Liver (tissue), 9 donors: ENCODE measurements around the gene FAT4. TPM values are rescaled to one million over a fixed set of nuclear protein-coding genes. Genes with fewer than 3 reads are reported as not detected.
A peak's percentile ranks its signal among the peaks of the same experiment; 100 is the strongest.

Experiments
- DNase-seq: peaks from one replicate; pipeline ENCODE4 v3.0.0-alpha.2; 2017; ENCODE audit warnings: low spot score
- H3K27ac ChIP-seq, 2 donors: one replicate each; pipeline ENCODE4 v1.7.0; 2013; ENCODE audit warnings: inconsistent platforms in 2 of 2, low read length in 2 of 2, control low read depth in 1 of 2, low read depth in 1 of 2, mild to moderate bottlenecking in 1 of 2
- H3K27me3 ChIP-seq, 4 donors: one replicate each; pipeline versions ENCODE4 v1.6.1 to v1.7.0; 2013; ENCODE audit warnings: low read length in 3 of 4, inconsistent platforms in 1 of 4, mild to moderate bottlenecking in 1 of 4, moderate library complexity in 1 of 4; ENCODE audit not compliant: control insufficient read depth in 4 of 4, insufficient read depth in 4 of 4
- H3K36me3 ChIP-seq, 4 donors: one replicate each; pipeline versions ENCODE4 v1.6.1 to v1.7.0; 2013; ENCODE audit warnings: low read length in 3 of 4, mild to moderate bottlenecking in 3 of 4, low read depth in 1 of 4, moderate library complexity in 1 of 4; ENCODE audit not compliant: control insufficient read depth in 4 of 4, insufficient read depth in 3 of 4
- H3K4me1 ChIP-seq, 4 donors: one replicate each; pipeline versions ENCODE4 v1.6.1 to v1.7.0; 2013; ENCODE audit warnings: low read length in 3 of 4, mild to moderate bottlenecking in 3 of 4, moderate library complexity in 1 of 4; ENCODE audit not compliant: control insufficient read depth in 4 of 4, insufficient read depth in 4 of 4
- H3K4me3 ChIP-seq, 3 donors: one replicate each; pipeline versions ENCODE4 v1.6.1 to v1.7.0; 2013; ENCODE audit warnings: low read length in 3 of 3, control low read depth in 1 of 3, low read depth in 1 of 3, mild to moderate bottlenecking in 1 of 3
- H3K9ac ChIP-seq, 2 donors: one replicate each; pipeline ENCODE4 v1.7.0; 2013; ENCODE audit warnings: low read length in 2 of 2, mild to moderate bottlenecking in 2 of 2, moderate library complexity in 2 of 2, control low read depth in 1 of 2, low read depth in 1 of 2
- H3K9me3 ChIP-seq, 4 donors: one replicate each; pipeline versions ENCODE4 v1.6.1 to v1.7.0; 2013; ENCODE audit warnings: low read length in 3 of 4; ENCODE audit not compliant: control insufficient read depth in 4 of 4
- EGR1 ChIP-seq, 2 donors: IDR thresholded peaks; 2 replicates each; pipeline ENCODE4 v1.6.1; 2016 to 2018; ENCODE audit warnings: antibody characterized with exemption in 2 of 2, low read depth in 2 of 2
- FOXA1 ChIP-seq: IDR thresholded peaks from 2 replicates; pipeline ENCODE4 v1.6.1; 2016; ENCODE audit warnings: antibody characterized with exemption
- FOXA2 ChIP-seq: IDR thresholded peaks from 2 replicates; pipeline ENCODE4 v1.6.1; 2016; ENCODE audit warnings: antibody characterized with exemption
- GABPA ChIP-seq, 2 donors: IDR thresholded peaks in 1 of 2; conservative IDR thresholded peaks in 1 of 2; 2 replicates each; pipeline ENCODE4 v1.6.1; 2016; ENCODE audit warnings: antibody characterized with exemption in 2 of 2, mild to moderate bottlenecking in 1 of 2, moderate library complexity in 1 of 2
- HNF4A ChIP-seq, 2 donors: conservative IDR thresholded peaks; 2 replicates each; pipeline ENCODE4 v1.6.1; 2016; ENCODE audit warnings: antibody characterized with exemption in 2 of 2, mild to moderate bottlenecking in 2 of 2
- HNF4G ChIP-seq: IDR thresholded peaks from 2 replicates; pipeline ENCODE4 v1.6.1; 2016; ENCODE audit warnings: antibody characterized with exemption
- NR2F2 ChIP-seq: IDR thresholded peaks from 2 replicates; pipeline ENCODE4 v1.6.1; 2016; ENCODE audit warnings: antibody characterized with exemption
- RAD21 ChIP-seq, 2 donors: IDR thresholded peaks; 2 replicates each; pipeline ENCODE4 v1.6.1; 2016; ENCODE audit warnings: antibody characterized with exemption in 2 of 2, mild to moderate bottlenecking in 2 of 2
- RXRA ChIP-seq, 2 donors: IDR thresholded peaks; 2 replicates each; pipeline ENCODE4 v1.6.1; 2017 to 2018; ENCODE audit warnings: antibody characterized with exemption in 2 of 2, mild to moderate bottlenecking in 1 of 2
- SP1 ChIP-seq: IDR thresholded peaks from 2 replicates; pipeline ENCODE4 v1.6.1; 2018; ENCODE audit warnings: antibody characterized with exemption, mild to moderate bottlenecking
- TAF1 ChIP-seq: conservative IDR thresholded peaks from 2 replicates; pipeline ENCODE4 v1.6.1; 2016; ENCODE audit warnings: antibody characterized with exemption, mild to moderate bottlenecking
- YY1 ChIP-seq: IDR thresholded peaks from 2 replicates; pipeline ENCODE4 v1.6.1; 2016; ENCODE audit warnings: antibody characterized with exemption, mild to moderate bottlenecking
- WGBS: extraction: QIAGEN DNeasy Blood & Tissue Kit; methylation state at CpG from one replicate; pipeline ENCODE4 v1.1.7; 2013; 5-methylcytosine and 5-hydroxymethylcytosine counted together
- polyA plus RNA-seq, 2 donors: library from polyadenylated mRNA; stranded (reverse) in 1 of 2; unstranded in 1 of 2; fragments of 200-250 nt in 1 of 2; fragments of >200 nt in 1 of 2; fragmentation: Nextera tagmentation in 1 of 2; extraction: Ambion mirVana in 1 of 2; gene quantifications; one replicate each; pipeline versions ENCODE4 v1.2.1 to v1.2.3, GENCODE V29; 2013 to 2015
- total RNA-seq, 2 donors: library from RNA; depleted of rRNA; stranded (reverse); fragments of >200 nt; gene quantifications; one replicate each; pipeline ENCODE4 v1.2.3, GENCODE V29; 2014
- TF ChIP-seq, protein P1 (sequence below): IDR thresholded peaks from 2 replicates; pipeline ENCODE4 v1.6.1; 2016; ENCODE audit warnings: antibody characterized with exemption
- TF ChIP-seq, protein P2 (sequence below): fragments of 150-350 bp; IDR thresholded peaks from 2 replicates; pipeline ENCODE4 v1.5.1; 2017; ENCODE audit warnings: improper control_type of control experiment, low read depth, low read length; ENCODE audit not compliant: missing input control
- TF ChIP-seq, protein P3 (sequence below): IDR thresholded peaks from 2 replicates; pipeline ENCODE4 v1.6.1; 2016; ENCODE audit warnings: antibody characterized with exemption
- donor health status: healthy.
- donor health status: healthy.
- donor health status: healthy.
- donor health status: healthy.
- donor health status: healthy.

Gene FAT4
- total and polyA plus RNA-seq, 4 donors, result 0.90 to 11.5 (median 4.1) TPM

DNA sequence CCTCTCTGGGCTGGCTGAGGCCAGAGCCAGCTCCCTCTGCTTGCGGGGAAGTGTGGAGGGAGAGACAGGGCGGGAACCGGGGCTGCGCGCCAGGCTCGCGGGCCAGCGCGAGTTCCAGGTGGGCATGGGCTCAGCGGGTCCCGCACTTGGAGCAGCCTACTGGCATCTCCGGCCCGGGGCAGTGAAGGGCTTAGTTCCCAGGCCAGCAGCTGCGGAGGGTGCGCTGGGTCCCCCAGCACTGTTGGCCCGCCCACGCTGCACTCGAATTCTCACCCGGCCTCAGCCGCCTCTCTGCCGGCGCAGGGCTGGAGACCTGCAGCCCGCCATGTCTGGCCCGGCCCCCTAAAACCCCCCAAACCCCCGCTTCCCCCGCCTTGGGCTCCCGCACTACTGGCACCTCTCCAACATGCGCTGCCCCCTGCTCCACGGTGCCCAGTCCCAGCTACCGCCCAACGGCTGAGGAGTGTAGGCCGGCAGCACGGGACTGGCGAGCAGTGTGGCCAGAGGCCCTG, 33.8 kb upstream of the FAT4 start:
- Histone ChIP-seq H3K27ac (no peak overlapping the region), H3K9me3 (no peaks in the 10 kb centered on the region), H3K27me3 (peaks cover 0 to 2% (median 0%) of the 10 kb centered on the region in 4 donors), H3K9ac (no peak overlapping the region), H3K36me3 (no peaks in the 10 kb centered on the region), H3K4me1 (no peaks in the 10 kb centered on the region), H3K4me3 (no peak overlapping the region)
- DNase-seq, result no peak
- WGBS, result 97% methylated on average over 34 of the region's 34 CpGs
- TF ChIP-seq, protein P1, sequence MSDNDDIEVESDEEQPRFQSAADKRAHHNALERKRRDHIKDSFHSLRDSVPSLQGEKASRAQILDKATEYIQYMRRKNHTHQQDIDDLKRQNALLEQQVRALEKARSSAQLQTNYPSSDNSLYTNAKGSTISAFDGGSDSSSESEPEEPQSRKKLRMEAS, result no peak
- no peak for TF ChIP-seq NR2F2
- TF ChIP-seq RXRA (IDR thresholded peaks at IDR 0.05), result no peak
- TF ChIP-seq SP1, result no peak
- TF ChIP-seq, protein P2, sequence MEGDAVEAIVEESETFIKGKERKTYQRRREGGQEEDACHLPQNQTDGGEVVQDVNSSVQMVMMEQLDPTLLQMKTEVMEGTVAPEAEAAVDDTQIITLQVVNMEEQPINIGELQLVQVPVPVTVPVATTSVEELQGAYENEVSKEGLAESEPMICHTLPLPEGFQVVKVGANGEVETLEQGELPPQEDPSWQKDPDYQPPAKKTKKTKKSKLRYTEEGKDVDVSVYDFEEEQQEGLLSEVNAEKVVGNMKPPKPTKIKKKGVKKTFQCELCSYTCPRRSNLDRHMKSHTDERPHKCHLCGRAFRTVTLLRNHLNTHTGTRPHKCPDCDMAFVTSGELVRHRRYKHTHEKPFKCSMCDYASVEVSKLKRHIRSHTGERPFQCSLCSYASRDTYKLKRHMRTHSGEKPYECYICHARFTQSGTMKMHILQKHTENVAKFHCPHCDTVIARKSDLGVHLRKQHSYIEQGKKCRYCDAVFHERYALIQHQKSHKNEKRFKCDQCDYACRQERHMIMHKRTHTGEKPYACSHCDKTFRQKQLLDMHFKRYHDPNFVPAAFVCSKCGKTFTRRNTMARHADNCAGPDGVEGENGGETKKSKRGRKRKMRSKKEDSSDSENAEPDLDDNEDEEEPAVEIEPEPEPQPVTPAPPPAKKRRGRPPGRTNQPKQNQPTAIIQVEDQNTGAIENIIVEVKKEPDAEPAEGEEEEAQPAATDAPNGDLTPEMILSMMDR, result no peak
- TF ChIP-seq, protein P3, sequence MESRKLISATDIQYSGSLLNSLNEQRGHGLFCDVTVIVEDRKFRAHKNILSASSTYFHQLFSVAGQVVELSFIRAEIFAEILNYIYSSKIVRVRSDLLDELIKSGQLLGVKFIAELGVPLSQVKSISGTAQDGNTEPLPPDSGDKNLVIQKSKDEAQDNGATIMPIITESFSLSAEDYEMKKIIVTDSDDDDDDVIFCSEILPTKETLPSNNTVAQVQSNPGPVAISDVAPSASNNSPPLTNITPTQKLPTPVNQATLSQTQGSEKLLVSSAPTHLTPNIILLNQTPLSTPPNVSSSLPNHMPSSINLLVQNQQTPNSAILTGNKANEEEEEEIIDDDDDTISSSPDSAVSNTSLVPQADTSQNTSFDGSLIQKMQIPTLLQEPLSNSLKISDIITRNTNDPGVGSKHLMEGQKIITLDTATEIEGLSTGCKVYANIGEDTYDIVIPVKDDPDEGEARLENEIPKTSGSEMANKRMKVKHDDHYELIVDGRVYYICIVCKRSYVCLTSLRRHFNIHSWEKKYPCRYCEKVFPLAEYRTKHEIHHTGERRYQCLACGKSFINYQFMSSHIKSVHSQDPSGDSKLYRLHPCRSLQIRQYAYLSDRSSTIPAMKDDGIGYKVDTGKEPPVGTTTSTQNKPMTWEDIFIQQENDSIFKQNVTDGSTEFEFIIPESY, result no peak
- TF ChIP-seq EGR1 (IDR thresholded peaks at IDR 0.05; ENCODE audit: low read depth in 2 of 2), result no peak
- no peak for TF ChIP-seq FOXA1
- TF ChIP-seq TAF1, result no peak
- TF ChIP-seq HNF4A (conservative IDR thresholded peaks at IDR 0.05), result no peak
- no peak for TF ChIP-seq GABPA (IDR thresholded peaks at IDR 0.05 in 1 of 2, conservative IDR thresholded peaks at IDR 0.05 in 1 of 2)

DNA sequence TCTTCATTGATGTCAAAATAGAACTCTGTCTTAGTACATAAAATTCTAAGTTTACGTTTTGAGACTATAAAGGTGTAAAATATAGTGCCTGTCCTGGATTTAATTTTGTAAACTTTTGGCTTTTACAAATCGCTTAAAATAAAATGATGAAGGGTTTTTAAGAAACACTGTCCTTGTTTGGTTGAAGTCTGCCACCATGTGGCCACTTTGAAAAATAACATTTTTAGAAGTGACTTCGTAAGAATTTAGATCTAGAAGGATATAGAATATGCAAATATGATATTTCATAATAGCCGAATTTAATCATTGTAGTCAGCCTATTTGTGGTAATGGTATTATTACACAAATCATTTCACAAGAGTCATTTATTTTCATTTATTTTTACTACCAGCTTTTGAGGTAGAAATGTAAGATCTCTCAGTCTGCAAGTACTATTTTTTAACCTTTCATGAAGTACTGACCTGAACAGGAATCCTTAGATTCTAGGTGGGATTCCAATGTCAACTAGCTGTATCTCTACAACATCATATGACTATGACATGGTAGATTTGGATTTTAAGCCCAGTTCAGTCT, 31.0 kb upstream of the FAT4 start:
- H3K27ac ChIP-seq, result no peak overlapping the region
- H3K27me3 ChIP-seq, result peaks cover 0 to 2% (median 0%) of the 10 kb centered on the region in 4 donors
- no peaks in the 10 kb centered on the region for H3K4me1 ChIP-seq
- no peak for DNase-seq
- TF ChIP-seq EGR1 (IDR thresholded peaks at IDR 0.05; ENCODE audit: low read depth in 2 of 2) (no peak), FOXA1 (no peak), NR2F2 (no peak), RAD21 (IDR thresholded peaks at IDR 0.05) (peak; percentile 78 to 83), YY1 (no peak), HNF4G (no peak), FOXA2 (no peak)
- TF ChIP-seq, protein P2, result peak; percentile 36
- no peak overlapping the region for H3K9ac ChIP-seq
- no peak overlapping the region for H3K4me3 ChIP-seq
- no peaks in the 10 kb centered on the region for H3K9me3 ChIP-seq
- 2% methylated on average over 4 of the region's 4 CpGs for WGBS
- H3K36me3 ChIP-seq, result no peaks in the 10 kb centered on the region
